Measurements from ENCODE around the gene PPY.
"Not testable (repeated sequence)": the region's sequence is repeated elsewhere in the genome, so short reads cannot be mapped to it uniquely, and the experiment has no call there.

PPY gene, protein sequence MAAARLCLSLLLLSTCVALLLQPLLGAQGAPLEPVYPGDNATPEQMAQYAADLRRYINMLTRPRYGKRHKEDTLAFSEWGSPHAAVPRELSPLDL

DNA sequence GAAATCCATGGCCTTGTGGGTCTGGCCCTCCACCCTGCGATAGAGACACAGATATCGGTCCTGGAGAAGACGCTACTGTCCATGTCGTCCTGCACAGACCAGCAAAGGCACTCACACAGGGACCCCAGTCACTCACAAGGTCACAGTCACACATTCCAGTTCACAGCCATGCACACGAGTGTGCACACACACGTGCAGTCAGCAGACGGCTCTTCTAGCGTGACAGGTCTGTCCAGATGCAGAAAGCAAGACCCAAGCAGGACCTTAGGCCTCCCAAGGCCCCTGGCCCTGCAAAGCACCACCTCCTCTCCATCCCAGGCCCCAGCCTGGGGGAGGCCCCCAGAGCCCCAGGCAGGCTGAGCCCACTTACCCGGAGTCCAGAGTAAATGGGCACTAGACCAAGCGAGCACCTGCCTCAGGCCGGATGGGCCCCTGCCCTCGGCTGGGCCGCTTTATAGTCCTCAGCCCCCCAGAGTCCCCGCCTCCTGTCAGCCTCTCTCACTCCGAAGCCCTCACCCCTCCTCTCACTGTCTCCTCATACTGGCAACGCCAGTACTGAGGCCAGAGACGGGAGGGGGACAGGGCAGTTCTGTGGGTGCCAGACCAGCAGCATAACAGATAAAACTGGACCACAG, at the start of gene PPY:
TSS of gene PPY (minus strand) at position 426 of the 635 bp plus-strand sequence. CDS start 822 bp downstream, outside the sequence.
- no peak for DNase-seq

DNA sequence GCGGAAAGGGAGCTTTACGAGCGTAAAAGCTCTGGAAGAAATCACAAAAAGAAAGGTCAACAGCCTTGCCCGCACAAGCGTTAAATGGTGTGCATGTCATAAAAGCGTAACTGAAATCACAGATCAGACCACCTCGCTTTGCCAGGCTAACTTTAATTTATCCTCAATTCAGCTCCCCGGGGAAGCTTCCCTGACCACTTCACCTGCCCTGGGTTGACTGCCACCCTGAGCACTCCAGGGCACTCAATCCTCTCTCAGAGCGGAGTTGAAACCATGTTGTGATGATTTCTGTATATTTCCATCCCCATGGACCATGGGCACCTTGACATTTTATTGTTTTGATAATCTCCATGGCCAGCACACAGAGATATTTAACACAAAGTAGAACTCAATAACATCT, 46.0 kb upstream of the PPY start:
- no peak for DNase-seq

DNA sequence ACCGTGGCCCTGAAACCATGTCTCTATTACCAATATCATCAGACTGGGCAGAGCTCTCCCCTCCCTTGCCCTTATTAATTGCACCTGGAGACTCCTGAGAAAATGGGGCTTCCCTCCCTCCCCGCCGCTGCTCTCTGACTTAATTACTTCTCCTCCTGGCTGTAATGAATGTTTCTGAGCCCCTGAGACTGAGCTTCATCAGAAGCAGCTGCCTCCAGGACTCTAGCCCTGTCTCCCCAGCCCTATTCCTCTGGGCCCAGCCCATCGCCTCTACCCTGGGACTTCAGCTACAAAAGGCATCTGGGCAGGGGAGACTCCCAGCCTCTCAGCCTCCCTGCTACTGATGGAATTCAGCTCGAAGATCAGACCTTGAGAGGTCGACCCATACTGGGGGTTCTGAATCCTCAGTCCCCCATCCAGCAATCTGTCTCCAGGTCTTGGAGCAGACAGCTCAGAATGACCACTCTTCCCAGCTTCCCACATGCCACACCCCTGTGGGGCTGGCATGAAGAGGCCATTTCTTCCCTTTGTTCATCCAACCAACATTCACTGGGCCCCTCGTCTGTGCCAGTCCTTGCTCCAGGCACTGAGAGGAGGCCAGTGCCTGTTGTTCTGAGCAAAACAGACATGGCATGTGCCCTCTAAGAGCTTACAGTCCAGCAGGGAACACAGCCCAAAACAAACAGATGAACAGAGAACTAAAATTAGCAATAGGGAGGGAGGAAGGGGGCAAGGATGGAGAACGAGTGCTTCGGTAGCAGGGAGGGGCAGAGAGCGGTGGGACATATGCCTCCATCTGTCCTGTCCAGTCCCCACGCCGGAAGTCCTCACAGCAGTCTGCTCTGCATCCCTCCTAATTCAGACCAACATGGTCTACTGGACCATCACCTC, 45.1 kb upstream of the PPY start:
- DNase-seq = no peak

DNA sequence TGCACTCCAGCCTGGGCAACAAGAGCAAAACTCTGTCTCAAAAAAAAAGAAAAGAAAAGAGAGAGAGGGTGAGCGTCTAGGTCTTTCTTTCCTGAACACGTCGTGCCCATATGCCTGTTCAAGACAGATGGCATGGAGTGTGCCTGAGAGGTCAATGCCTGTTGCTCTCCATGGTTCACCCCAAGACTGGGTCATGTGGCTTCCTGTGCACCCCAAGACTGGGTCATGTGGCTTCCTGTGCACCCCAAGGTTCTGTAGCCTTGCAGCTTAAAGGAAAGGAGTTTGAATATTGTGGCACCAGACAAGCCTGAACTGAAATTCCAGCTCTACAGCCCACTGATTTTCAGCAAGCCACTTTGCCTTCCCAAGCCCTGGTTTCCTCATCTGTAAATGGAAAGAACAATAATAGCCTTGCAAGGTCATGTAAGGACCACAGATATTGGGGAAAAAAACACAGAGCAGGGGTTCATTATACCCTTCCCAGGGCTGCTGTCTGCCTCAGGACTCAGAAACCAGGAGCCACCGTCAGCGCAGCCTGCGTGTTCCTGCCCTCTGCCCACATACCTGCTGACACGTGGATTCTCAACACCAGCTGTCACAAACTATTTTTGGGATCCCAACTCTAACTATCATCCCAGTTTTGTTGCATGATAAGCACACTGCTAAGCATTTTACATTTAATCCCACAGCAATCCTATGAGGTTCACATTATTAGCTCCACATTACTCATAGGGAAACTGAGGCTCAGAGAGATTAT, 44.1 kb upstream of the PPY start:
- no peak for DNase-seq

DNA sequence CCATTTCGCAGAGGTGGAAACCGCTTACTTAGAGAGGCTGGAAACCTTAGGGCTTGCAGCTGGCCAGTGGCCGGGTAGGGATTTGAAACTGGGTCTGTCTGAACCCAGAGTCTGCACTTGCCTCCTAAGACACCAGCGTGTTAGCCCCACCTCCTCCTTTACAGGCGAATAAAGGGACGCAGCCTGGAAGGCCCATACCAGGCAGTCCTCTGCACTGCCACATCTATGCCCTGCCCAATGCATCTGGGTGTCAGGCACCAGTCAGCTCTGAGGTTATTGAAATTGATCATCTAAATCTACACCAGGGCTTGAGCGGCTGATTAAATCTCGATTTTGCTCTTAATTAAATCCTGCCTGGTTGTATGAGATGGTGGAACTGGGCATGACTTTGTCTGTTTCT, 42.2 kb upstream of the PPY start:
- no peak for DNase-seq

DNA sequence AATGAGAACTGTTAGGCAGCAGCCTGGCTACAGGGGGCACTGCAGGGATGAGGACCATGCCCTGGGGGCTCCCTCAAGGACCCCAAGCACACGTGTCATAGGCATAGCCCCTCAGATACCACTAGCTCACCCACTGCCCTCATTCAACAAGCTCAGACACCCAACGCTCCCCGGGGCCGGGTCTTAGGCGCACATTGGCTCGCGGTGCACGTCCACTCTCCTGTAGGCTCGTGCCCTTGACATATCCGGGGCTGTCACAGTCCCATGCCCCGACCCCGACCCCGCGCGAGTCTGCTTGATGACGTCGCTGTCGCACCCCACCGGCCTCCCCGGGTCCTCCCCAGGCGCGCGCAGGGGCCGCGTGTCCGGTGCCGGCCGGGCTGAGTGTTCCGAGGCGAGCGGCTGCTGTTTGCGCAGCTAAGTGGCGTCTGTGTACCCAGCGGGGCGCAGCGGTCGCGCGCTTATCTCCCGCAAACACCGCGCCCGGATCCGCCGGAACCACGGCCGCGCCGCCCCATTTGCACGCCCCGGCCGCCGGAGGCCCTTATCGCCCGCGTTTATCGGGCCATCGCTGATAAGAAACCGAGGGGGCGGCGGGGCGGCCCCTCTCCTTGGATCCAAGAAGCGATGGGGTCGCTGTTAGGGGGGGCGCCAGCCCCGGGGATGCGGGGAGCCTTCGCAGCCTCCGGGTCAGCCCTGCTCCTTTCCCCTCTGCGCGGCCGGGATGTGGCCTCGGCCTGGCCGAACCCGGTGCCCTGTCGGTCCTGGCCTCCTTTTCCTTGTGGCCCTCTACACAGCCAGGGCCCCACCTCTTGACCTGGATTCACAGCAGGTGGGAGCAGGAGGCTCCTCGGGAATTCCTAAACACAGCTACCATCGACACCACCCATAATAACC, 41.5 kb upstream of the PPY start:
- DNase-seq = no peak

DNA sequence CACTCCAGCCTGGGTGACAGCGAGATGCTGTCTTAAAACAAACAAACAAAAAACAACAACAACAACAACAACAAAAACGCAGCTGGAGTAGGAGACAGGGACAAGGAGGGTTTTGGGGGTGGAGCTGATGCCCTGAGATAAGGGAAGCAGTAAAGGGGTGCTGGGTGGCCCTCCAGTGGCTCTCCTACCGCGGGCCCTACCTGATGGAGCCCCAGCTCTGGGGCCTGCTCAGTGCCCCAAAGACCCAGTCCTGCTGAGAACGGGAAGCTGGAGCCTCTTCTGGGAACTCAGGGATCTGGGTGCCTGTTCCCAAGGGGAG, 40.9 kb upstream of the PPY start:
- no peak for DNase-seq

DNA sequence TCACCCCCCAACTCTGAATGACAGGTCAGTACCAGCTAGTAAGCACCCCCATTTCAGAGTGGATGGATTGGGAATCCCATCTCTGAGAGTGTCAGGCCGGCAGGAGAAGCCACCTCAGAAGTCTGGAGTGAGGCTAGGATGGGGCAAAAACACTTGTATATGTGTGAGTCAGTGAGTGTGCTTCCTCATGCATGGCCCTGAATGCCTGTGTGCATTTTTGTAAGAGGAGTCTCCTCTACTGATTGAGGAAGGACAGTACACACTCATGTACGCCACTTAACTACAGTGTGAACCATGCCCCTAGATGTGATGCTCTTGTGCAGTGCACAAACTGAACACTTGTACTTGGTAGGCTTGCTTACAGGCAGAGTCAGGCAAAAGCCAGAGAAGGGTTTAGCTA, 39.9 kb upstream of the PPY start:
- DNase-seq = no peak

DNA sequence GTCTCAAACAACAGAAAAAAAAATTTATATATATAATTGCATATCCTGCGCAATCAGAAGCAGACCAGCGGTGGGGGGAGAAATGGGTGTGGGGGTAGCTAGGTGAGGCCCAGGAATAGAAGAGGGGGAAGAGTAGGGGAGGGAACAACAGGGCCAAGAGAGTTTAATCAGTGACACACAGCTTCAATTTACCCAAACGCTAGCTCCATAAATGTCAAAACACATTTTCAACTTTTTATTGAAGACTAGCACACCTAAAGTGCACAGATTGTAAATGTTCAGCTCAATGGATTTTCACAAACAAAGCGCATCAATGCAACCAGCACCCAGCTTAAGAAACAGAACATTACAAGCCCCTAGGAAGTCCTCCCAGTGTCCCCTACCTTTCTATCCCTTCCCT, 37.4 kb upstream of the PPY start:
- no peak for DNase-seq

DNA sequence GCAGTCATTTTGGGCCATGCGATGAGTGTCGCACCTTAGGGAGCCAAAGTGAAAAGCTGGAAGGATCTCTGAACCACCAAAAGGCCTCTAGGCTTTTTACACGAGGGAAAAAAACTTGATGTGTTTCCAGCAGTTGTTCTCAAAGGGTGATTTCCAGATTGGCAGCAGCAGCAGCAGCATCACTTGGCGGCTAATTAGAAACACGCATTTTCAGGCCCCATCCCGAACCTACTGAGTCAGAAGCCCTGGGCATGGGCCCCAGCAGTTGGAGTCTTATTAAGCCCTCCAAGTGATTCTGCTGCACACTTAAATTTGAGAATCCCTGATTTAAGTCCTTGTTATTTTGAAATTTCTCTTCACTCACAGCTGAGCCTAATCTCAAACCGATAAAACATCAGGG, 36.7 kb upstream of the PPY start:
- DNase-seq = no peak

DNA sequence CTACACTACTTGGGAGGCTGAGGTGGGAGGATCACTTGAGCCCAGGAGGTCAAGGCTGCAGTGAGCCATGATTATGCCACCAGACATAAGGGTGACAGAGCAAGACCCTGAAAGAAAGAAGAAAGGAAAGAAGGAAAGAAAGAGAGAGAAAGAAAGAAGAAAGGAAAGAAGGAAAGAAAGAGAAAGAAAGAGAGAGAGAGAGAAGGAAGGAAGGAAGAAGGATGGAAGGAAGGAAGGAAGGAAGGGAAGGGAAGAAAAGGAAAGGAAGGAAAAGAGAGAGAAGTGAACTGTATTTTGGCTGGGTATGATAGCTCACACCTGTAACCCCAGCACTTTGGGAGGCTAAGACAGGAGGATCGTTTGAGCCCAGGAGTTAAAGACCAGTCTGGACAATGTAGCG, 35.8 kb upstream of the PPY start:
- no peak for DNase-seq

DNA sequence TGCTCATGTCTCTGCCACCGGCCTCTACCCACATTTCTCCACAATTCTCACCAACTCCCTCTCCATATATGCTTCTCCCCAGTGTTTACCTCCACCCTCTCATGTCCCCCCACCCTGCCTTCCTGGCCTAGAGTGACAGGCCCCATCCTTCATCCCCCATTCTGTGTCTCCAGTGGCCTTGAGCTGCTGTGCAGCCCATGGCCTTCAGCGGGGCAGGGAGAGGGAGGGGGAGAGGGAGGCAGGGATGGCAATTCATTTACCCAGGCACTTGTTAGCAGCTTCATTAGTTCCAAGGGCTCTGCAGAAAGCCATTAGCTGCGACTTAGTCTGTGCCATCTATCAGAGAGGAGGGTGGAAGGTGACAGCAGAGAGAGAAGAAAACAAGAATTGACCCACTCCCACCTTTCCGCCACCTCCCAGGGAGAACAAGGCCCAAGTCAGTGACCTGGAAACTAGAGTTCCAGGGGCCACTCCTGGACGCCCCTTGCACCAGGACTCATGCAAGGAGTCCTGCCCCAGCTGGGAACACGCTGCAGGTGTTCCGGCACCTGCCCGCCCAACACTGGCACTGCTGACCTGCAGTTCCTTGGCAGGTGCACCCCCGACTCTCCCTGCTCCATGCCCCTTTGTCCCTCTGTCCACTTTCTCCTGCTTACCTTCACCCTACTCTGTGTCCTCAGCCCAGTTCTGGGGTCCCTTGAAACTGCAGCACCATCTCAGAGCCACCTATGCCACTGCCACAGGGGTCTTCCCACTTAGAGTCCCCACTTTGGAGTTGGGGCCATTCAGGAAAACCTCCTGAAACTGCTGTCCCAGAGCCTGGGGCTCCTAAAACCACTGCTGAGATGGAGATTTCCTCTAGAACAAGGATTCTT, 34.9 kb upstream of the PPY start:
- no peak for DNase-seq

DNA sequence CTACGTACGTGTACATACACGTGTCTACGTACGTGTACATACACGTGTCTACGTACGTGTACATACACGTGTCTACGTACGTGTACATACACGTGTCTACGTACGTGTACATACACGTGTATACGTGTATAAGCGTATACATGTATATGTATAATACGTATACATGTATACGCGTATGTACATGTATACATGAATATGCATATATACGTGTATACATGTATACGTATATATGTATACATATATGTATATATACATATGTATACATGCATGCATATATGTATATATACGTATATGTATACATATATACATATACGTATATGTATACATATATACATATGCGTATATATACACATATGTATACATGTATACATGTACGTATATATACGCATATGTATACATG, 33.6 kb upstream of the PPY start:
- DNase-seq = no peak

DNA sequence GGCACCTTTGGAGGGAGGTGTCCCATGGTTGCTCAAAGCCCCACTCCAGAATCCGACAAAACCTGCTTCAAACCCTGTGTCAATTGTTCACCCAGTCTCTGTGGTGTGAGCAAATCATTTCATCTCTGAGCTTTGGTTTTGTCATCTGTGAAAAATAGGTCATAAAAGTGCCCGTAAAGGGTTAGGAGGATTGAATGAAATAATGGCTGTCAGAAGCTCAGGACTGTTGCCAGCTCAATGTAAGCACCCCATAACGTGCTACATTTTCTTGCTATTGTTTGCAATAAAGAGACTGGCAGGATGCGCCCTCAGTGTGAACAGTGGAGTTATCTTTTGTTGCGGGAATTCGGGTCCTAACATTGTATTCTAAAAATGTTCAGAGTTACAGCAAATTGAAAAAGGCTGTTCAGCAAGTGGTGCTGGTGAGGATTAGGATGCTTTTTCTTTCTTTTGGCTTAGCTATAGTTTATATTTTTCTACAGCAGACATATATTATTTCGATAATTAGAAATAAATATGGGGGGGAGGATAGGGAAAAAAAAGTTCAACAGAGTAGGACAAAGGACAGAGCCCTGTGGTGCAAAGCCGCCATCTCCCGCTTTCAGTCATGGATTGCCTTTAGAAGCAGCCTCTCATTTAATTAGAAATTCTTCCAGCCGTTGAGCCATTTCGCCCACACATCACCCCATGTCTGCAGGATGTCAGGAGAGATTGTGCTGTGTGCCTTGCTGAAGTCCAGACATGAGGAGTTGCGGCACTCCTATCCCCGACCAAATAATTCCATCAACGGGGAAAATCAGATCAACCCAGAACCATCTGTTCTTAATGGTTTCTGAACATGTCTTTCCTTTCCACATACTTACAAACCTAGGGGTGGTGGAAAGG, 32.3 kb upstream of the PPY start:
- no peak for DNase-seq

DNA sequence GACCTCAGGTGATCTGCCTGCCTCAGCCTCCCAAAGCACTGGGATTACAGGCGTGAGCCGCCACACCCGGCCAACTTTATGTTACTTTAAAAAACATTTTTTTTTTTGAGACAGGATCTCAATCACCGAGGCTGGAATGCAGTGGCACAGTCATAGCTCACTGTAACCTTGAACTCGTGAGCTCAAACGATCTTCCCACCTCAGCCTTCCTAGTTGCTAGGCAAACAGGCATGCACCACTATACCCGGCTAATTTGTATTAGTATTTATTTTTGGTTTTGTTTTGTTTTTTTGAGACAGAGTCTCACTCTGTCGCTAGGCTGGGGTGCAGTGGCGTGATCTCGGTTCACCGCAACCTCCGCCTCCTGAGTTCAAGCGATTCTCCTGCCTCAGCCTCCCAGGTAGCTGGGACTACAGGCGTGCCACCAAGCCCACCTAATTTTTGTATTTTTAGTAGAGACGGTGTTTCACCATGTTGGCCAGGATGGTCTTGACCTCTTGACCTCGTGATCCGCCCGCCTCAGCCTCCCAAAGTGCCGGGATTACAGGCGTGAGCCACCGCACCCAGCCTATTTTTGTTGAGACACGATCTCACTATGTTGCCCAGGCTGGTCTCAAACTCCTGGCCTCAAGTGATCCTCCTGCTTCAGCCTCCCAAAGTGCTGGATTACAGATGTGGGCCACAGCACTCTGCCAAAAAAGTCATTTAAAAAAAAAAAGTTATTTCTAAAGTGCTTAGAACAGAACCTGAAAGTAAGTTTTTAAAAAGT, 30.4 kb upstream of the PPY start:
- DNase-seq = not testable (repeated sequence)

DNA sequence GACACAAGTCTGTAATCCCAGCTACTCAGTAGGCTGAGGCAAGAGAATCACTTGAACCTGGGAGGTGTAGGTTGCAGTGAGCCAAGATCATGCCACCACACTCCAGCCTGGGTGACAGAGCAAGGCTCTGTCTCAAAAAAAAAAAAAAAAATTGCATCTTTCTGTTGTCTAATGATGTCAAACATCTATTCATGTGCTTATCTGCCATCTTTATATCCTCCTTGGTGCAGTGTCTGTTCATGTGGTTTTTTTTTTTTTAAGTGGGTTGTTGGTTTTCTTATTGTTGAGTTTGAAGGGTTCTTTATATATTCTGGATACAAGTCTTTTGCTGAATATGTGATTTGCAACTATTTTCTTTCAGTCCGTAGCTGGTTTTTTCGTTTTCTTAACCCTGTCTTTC, 29.2 kb upstream of the PPY start:
- DNase-seq = not testable (repeated sequence)

DNA sequence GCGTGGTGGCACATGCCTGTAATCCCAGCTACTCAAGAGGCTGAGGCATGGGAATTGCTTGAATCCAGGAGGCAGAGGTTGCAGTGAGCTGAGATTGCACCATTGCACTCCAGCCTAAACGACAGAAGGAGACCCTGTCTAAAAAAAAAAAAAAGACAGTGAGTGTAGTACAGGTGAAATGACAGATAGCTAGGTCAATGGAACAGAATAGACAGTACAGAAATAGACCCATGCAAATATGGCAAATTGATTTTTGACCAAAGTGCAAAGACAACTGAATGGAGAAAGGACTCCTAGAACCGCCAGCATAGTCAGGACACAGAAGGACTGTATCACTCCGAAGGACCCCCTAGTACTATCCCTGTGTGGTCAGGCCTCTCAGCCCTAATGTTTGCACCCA, 28.1 kb upstream of the PPY start:
- no peak for DNase-seq

DNA sequence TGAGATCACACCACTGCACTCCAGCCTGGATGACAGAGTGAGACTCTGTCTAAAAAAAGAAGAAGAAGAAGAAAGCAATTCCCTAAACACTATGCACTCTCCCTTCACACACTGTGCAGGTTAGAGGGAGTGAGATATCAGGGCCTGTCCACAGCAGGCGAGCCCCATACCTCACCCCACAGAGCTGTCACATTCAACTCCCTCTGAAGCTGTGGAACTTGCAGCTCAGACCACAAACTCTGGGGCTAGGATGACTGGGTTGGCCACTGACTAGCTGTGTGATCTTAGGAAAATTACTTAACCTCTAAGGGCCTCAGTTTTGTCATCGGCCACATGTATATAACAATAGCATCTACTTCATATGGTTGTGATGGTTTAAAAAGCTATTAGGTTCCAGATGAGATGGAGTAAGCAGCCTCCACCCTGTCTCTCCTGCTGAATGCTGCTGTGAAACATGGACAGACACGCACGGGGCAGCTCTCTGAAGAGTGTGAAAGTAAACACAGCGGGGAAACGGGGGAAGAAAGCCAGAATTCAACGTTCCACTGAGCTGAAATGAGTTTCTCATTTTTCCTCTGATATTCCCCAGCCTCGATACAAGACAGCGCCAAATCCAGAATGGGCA, 25.1 kb upstream of the PPY start:
- no peak for DNase-seq

DNA sequence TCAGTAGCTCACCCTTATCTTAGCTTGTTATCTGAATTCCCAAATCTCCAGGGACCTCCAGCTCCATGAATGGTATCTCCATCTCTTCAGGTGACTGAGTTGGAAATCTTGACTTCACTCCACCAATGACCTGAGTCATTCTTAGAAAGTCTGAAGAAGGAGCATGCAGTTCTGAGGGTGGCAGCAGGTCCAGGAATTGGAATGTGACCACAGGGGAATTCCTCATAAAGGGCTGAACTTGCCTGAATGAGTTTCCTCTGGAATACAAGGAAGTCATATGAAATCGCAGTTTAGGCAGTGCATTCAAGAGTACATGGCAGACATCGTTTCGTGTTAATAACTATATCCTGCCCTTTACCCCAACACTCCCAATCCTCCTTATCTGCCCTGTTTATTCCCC, 24.0 kb upstream of the PPY start:
- no peak for DNase-seq
